Femur (tissue), 1 donor: ENCODE measurements around the gene ANXA3.
A peak's percentile ranks its signal among the peaks of the same experiment; 100 is the strongest.

Experiments
- DNase-seq: peaks from one replicate; pipeline ENCODE4 v3.0.0-alpha.2; 2017

Gene ANXA3

DNA sequence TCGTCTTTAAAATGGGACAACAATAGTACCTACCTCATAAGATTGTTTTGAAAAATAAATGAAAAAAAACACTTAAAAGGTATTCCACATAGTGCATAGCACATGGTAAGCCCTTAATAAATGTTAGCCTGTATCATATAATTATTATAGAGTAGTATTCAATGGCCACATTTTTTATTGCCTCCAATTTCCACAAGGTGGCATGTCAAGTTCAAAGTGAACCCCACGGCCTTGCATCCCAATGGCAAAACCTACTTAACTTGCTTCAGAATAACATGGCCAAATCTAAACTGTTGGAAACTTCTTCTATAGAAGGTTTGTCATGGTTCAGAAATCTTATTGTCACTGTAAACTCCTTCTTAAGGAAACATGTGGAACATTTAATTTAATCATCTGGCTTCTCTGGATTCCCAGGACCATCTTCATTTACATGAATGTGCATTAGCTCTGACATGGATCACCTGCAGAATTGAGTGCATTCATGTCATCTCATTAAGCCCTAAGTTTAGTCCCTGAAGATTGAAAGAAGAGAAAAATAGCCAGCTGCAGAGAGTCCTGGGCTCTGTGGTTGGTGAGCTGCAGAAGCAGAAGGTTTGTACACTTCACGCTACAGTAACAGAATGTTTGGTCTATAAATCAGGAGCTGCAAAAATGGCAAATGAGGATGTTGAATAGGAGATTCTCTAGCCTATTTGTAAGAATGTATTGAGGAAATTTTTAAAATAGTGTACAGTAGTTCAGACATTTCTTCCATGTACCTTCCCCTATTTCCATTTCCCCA lies 61.0 kb downstream of the ANXA3 start:
- DNase-seq, result no peak

DNA sequence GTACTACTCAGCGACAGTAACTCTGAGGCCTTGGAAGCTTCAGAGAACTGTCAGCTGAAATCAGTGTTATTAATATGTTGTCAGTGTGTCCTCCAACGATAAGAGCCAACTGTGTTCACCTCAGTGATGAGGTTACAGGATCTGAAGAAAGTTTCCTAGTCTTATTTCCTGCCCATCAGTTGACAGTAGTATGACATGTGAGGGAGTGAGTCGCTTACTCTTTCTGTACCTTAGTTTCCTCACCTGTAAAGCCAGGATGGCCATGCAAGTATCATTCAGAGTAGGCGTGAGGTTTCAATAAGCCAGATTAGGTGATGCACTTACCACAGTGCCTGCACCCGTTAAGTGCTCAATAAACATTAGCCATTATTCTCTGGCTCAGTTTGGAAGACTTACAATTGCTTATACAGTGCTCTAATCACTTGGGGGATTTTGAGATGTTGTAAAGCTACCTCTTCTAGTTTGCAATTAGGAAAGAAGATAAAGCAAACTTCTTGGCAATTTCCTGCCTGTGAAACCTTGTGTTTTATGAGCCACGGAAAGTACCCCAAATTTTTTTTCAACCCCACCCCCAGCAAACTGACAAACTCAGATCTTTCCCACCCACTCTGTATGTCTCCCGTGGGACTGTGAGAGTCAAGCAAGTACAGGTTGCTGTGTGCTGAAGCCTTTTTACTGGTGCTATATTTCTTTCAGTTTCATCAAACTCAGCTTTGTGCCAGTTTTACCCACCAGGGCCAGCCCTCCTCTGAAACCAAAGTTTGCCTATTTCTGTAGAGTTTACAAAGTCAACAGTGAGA lies 62.2 kb downstream of the ANXA3 start:
- DNase-seq, result no peak

DNA sequence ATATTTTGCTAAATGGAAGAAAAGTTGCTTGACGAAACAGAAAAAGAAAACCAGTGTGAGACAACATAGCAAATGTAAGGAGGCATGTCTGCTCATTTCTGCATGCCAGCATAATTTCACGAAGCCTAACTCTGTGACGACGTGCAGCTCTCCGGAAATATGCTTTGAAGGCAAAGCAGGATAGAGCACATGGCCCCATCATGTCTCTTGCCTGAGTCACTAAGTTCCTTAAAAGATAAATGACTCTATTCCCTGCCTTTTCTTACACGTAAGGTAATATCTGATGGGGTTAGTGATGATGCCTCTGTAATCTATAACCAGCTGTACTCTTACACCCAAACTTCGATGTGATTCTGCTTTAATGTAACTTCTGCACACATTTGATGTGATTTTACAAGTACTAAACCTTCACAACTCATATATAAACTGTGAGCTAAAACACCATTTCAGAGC lies 64.5 kb downstream of the ANXA3 start:
- DNase-seq, result no peak

DNA sequence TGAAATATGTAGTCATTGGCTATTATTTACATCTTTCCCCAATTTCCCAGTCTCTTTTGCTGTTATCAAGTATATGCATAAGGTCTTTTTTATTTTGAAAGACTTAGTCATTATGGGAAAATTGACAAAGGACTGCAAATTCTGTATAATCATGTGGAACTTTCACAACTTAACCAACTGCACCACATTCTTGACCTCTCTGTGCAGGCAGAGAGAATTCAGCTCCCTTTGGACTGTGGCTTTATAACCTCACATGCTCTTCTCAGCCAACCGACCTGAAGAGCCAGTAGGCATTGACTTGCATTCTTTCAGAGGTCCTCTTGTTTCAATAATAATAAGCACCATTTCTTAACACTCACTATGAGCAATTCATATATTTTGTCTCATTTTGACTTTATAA lies 66.9 kb downstream of the ANXA3 start:
- no peak for DNase-seq

DNA sequence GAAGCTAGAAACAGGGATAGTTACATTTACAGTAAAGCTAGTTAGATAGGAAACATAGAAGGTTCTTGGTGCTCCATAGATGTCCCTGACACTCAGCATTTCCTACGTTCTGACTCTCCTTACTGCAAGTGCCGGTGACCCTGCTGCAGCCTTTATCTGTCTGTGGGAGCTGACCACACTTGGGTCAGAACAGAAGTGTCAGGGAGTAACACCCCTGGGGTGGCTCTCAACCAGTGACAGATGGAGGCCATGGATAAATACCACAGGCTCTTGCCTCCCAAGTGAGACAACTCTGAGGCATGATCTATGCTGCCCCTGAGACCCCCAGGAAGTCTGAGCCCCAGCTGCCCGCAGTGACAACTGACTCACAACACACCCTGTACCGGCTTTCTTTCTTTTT lies 69.8 kb downstream of the ANXA3 start:
- no peak for DNase-seq

DNA sequence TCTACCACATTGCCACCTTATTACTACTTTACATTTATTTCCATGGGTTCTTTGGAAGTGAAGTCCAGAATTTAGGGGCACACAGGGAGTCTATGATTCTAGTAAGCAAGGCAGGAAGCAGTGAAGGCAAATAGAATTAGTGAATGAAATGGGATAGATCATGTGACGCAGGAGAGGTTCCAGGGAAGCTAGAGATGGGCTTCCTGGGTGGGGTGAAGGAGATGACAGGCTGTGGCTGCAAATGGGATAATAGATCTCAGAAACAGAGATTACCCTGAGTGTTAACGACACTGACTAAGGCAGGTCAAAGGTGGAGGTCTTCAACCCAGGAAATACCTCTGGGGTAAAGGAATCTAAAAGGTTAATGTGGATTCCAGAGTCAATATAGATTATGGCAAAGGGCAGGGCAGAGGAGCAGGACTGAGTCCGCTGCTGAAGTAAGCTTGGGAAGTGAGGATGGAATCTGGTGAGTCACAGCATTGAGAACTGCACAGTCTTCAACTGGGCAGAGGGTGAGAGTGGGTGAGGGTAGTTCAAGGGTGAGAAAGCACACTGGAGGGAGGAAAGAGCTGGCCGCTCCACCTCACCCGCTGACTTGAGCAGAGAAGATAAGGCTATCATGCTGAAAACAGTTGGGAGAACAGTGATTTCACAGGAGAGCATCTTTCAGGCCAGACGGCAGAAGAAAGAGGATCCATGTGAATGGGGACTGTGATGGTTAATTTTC lies 70.8 kb downstream of the ANXA3 start:
- DNase-seq, result no peak

DNA sequence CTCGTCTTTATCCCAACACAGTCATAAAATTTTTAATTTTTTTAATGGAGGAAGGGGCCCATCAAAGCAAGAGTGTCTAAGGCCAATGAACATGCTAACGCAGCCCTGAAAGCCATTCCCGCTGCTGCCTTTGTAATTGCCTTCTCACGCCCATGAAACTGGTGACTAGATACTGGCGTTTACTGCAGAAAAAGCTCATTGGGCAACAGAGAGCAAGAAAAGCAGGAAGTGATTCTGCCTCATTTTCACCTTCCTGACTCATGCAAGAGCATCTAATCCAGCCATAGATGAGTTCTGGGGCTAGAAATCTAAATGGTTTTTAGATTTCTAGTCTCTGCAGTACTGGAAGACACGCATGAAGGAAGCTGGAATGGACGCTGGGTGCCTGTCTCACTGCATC lies 72.5 kb downstream of the ANXA3 start:
- no peak for DNase-seq

DNA sequence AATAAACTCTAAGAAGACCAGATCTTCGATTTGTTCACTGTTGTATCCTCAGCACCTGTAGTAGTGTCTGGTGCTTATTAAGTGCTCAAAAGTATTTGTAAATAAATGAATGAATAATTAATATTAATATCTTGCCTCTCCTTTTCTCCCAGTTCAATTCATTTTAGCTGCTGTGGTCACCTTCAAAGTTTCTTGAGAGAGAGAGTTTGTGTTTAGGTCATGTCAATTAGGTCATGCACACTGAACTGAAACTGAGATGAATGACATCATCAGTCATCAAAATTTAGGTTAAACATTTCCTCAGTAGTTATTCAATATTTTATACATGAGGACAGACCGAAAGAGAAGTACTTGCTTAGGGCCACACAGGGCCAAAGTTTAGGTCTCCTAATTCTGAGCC lies 73.5 kb downstream of the ANXA3 start:
- no peak for DNase-seq

DNA sequence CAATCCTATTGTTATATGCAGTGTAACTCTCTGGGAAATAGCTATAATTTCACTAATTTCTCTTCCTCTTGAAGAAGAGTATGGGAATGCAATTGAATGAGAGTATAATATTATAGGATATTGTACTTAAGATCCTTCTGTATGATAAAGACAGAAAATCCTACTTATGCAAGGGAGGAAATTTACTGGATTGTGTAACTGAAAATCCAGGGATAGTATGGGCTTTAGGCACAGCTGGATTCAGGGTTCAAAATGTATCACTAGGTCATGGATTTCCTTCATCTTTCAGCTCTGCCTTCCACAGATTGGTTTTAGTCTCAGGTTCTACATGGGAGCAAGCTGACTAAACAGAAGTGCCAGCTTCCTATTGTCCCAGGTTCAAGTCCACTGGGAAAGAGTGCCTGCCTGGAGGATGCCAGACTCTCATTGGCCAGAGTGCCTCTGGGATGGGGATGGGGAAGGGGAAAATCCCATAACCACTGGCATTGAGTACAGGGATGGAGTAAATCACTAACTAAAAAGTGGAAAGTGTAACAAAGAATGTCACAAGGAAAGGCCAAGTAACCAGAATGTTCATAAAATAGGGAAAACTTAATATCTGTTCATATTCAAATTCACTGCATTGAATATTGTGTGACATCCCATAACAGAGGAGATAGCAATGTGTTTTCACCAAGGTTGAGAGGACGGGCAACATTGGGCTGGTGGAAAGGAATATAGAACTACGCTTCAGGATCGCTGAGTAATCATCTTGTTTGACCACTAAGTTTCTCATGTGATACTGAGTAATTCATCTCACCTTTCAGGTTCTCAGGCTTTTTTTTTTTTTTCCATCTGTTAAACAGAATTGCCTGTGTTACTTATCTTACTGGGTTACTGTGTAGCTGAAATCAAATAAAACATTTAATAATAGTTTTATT lies 75.7 kb downstream of the ANXA3 start:
- DNase-seq, result no peak

DNA sequence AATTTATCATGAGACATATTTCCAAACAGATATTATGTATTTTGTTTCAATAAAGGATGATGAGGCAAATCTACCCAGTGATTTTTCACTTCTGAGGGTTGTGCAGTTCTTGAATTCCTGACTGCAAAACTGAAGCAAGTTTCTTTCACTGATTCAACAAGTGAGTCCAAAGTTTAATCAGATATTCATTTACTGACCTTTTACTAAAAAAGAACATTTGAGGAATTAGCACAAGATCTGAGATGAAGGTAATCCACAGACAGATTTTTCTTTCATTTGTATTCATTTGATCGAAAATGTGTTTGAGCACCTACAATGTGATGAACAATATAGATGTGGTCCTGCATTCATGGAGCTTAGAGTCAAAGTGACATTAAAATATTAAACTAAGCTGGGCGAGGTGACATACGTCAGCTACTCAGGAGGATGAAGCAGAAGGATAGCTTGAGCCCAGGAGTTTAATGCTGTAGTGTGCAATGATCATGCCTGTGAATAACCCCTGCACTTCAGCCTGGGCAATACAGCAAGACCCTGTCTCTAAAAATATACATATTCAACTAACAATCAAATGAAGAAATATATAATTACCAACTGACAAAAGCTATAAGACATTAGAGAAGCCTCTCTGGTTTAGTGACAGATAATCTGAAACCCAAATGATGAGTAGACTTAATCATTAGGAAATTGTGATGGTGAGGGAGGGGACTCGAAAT lies 76.6 kb downstream of the ANXA3 start:
- DNase-seq, result no peak

DNA sequence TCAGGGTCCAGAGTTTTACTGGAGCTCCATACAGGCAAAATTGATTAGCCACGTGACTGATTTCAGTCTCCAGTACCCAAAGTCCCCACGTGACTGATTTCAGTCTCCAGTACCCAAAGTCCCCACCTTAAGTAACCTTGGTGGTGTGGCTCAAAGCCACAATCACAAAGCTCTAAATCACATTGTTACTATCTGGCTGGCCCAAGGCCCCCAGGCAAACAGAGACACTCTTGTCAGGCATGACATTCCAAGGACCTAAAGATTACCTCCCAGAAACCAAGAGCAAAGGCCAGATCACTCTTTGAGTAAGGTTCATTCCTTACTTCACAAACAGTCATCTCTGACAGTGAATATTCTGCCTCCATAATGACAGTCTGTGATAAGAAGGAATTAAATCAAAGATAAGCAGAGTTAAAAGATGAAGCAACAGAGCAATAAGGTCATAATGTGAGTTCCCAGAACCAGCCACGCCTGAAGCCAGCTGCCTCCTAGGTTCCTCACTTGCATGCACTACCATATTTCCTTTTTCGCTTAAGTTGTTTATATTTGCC lies 78.5 kb downstream of the ANXA3 start:
- no peak for DNase-seq

DNA sequence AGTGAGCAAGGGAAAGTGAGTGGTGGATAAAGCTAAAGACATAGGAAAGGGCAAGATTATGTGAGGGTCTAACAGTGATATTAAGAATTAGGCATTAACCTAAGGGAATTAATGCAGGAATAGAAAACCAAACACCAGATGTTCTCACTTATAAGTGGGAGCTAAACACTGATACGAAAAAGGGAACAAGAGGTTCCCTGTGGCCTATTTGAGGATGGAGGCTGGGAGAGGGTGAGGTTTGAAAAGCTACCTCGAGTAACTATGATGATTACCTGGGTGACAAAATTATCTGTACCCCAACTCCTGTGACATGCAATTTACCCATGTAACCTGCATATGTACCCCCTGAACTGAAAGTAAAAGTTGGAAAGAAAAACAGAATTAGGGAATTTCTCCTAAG lies 79.0 kb downstream of the ANXA3 start:
- DNase-seq, result no peak

DNA sequence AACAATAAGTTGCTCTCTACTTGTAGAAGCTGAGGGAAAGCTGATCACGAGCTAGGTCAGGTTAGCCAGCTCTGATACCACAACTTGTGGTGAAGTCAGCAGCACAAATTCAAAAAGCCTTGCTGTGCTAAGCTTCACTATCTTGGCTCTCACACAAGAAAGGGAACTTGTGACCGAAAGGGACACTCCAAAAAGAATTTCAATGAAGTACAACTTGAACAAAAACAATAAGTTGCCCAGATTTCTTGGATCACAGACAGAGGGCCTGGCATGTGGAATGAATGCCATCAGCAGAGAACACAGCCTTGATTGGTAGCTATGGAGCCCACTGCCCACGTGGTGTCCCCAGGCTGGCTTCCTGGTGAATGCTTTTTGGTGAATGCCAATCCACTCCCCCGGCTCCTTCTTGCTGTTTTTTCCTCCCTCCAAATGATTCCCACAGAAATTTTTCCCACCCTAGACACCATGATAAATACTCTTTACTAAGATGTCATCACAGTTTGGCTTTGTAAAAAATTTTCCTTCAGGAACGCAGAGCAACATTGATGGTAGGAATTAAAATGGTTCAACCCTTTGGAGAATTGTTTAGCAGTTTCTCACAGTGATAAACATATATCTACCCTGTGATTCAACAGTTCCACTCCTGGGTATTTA lies 82.6 kb downstream of the ANXA3 start:
- no peak for DNase-seq

DNA sequence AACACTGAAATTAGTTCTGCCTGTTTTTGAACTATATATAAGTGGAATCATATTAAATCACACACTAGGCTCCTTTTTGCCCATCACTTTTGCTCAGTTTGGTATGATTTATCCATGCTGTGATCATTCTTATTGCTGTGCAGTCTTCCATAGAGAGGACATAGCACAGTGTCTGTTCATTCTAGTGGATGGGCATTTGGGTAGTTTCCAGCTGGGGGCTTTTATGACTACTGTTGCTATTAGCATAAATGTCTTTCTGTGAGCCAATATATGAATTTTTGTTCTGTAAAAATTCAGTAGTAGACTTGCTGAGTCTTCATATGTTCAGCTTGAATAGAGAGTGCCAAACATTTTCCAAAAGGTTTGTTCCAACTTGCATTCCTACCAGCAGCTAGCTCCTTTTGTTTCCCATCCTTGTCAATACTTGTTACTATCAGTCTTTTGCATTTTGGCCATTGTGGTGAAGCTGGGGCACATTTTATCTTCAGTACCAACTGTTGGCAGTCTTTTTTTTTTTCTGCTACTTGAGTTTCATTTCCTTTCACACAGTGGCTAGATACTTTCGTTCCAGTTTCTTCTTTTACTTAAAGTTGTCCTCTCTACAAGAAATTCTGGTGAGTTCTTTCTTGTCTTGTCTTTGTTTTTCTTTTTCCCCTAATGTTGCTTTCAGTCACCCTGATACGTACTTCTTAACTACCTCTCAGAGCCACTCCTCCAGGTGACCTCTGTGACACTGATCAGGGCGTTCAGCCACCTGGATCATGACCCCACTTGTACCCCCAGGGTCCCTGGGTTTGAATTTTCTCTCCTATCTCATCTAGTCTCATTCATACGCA lies 87.0 kb downstream of the ANXA3 start:
- DNase-seq, result no peak

DNA sequence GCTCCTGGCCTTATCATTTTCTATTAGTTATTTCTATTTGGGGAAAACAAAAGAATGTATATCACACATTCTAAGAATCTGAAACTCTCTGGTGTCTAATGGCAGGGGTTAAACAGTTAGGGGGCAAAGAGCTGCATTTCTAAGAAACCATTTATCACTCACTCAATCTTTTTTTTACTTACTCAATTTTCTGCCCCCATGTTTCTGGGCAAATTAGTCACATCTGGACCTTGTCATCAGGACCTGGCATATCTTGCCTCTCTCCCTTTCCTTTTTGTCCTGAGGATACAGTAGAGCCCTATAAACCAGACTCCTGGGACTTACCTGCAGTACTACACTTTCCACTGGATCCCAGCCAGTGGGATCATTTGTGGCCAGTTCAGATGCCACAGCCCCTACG lies 89.1 kb downstream of the ANXA3 start:
- no peak for DNase-seq

DNA sequence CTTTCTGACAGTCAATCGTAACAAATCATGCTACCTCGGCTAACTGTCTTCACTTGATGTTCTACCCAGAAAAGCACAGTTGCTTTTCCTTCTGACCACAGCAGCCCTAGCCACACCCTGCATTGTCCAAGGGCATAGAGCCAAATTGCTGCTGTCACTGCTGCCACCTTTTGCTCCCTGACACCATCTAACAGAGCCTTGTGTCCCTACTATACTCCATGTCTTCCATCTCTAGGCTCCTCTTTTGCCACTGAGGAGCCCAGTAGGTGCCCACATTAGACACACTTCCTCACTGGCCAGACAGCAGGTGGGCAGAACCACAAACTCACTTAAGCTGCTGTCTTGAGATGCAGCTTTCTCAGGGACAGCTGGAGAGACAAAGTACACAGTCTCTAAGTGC lies 91.4 kb downstream of the ANXA3 start:
- DNase-seq, result no peak

DNA sequence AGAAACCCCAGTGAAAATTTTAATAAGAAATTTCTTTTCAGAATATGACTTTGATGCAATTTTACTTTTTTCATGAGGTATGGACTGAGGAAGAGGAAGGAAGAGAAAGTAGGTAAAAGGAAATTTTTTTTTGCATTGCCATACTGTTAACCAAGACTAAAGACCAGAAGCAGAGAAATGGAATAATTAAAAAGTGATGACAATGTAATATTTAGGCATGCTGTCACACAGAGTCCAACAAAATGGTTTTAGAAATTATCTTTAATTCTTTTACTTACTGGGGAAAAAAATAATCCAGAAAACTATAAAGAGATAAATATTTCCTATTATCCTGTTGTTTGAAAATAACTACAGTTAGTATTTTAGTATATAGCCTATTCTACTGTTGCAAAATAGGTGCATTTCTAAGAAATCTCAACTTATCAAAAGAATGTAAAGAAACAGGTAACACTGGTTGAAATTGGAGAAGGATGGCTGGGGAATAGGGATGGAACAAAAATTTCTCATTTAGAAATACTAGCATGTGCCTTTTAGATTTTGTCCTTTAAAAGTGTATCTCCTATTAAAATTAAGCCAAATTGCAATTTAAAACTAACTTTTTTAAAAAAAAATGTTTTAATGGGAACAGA lies 92.6 kb downstream of the ANXA3 start:
- no peak for DNase-seq

DNA sequence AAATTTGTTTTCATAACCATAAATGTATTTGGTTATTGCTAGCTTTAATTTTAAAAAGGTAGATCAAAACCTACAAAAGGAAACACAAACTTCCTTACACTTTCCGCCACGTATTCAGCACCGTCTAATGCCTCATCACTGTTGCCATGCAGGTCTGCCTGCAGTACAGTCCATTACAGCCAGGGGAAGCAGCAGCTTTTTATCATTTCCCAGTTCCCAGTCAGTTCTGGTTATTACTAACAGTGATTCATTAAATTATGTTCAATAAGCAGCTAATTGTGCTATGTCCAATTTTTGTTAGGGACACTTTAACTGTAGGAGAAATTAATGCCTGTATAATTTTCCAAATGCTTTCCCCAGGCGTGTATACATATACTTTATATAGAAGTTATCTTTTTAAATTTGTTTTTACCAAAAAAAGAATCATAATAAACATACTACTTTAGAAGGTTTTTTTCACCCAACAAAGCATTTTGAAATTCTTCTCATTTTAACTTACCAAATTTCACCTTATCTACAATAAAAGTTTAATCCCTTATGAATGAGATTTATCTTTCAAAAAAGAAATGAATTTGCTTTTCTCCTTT lies 93.3 kb downstream of the ANXA3 start:
- DNase-seq, result peak; percentile 56
